ENCODE data around the gene GNG3.
"Not testable (repeated sequence)": the region's sequence is repeated elsewhere in the genome, so short reads cannot be mapped to it uniquely, and the experiment has no call there.

Gene GNG3

GRCh38 chr11:62716206-62716605, 8.7 kb downstream of the GNG3 start:
- in situ Hi-C loops (cut with MboI; ENCODE audit: low sequenced_read_pairs), result no loop called here

- in situ Hi-C loops (cut with MboI; ENCODE audit: low sequenced_read_pairs), result no loop called here
These were observed 9.3 kb downstream of the GNG3 start for GRCh38 chr11:62716816-62717215.

- in situ Hi-C loops (cut with MboI; ENCODE audit: low sequenced_read_pairs), result no loop called here
These were observed 12.0 kb downstream of the GNG3 start for GRCh38 chr11:62719302-62719978.

GRCh38 chr11:62721994-62722393, 14.5 kb downstream of the GNG3 start:
- in situ Hi-C loops (cut with MboI; ENCODE audit: low sequenced_read_pairs), result no loop called here

- in situ Hi-C loops (cut with MboI; ENCODE audit: low sequenced_read_pairs), result no loop called here
These were observed 16.7 kb downstream of the GNG3 start for GRCh38 chr11:62724171-62724570.

- in situ Hi-C loops (cut with MboI; ENCODE audit: low sequenced_read_pairs), result no loop called here
These were observed 18.2 kb downstream of the GNG3 start for GRCh38 chr11:62725646-62726045.

- in situ Hi-C loops (cut with MboI; ENCODE audit: low sequenced_read_pairs), result no loop called here
These were observed 18.9 kb downstream of the GNG3 start for GRCh38 chr11:62726156-62726914.

- in situ Hi-C loops (cut with MboI; ENCODE audit: low sequenced_read_pairs), result no loop called here
These were observed 19.4 kb downstream of the GNG3 start for GRCh38 chr11:62726915-62727164.

GRCh38 chr11:62727165-62727871, 19.8 kb downstream of the GNG3 start, which contains the start of gene HNRNPUL2:
TSS of gene HNRNPUL2 (minus strand) at chr11:62727457. CDS start at chr11:62727156, 301 bp downstream.
- in situ Hi-C loops (cut with MboI; ENCODE audit: low sequenced_read_pairs), result no loop called here

GRCh38 chr11:62727872-62728170, 20.3 kb downstream of the GNG3 start:
- in situ Hi-C loops (cut with MboI; ENCODE audit: low sequenced_read_pairs), result no loop called here

- in situ Hi-C loops (cut with MboI; ENCODE audit: low sequenced_read_pairs), result no loop called here
These were observed 20.9 kb downstream of the GNG3 start, which contains the start of gene TTC9C for GRCh38 chr11:62728171-62728988. TSS of gene TTC9C (plus strand) at chr11:62728486. CDS start at chr11:62728849, 363 bp downstream.

- in situ Hi-C loops (cut with MboI; ENCODE audit: low sequenced_read_pairs), result not testable (repeated sequence)
These were observed 22.6 kb downstream of the GNG3 start for GRCh38 chr11:62730076-62730475.

- in situ Hi-C loops (cut with MboI; ENCODE audit: low sequenced_read_pairs), result no loop called here
These were observed 25.4 kb downstream of the GNG3 start for GRCh38 chr11:62732830-62733229.

GRCh38 chr11:62737196-62737595, 29.7 kb downstream of the GNG3 start:
- in situ Hi-C loops (cut with MboI; ENCODE audit: low sequenced_read_pairs), result no loop called here

GRCh38 chr11:62747475-62748160, 40.1 kb downstream of the GNG3 start:
- in situ Hi-C loops (cut with MboI; ENCODE audit: low sequenced_read_pairs), result no loop called here

GRCh38 chr11:62749931-62750330, 42.5 kb downstream of the GNG3 start:
- in situ Hi-C loops (cut with MboI; ENCODE audit: low sequenced_read_pairs), result not testable (repeated sequence)

- in situ Hi-C loops (cut with MboI; ENCODE audit: low sequenced_read_pairs), result no loop called here
These were observed 44.8 kb downstream of the GNG3 start for GRCh38 chr11:62752177-62752785.

- in situ Hi-C loops (cut with MboI; ENCODE audit: low sequenced_read_pairs), result no loop called here
These were observed 45.7 kb downstream of the GNG3 start for GRCh38 chr11:62752994-62753735.

GRCh38 chr11:62753736-62754603, 46.5 kb downstream of the GNG3 start, which contains the start of gene ZBTB3:
TSS of gene ZBTB3 (minus strand) at chr11:62754160. CDS start at chr11:62753664, 496 bp downstream.
- in situ Hi-C loops (cut with MboI; ENCODE audit: low sequenced_read_pairs), result no loop called here
